ENCODE results near the gene PRKCH. TPM values are rescaled to one million over a fixed set of nuclear protein-coding genes. Genes with fewer than 3 reads are reported as not detected.
A peak's percentile ranks its signal among the peaks of the same experiment; 100 is the strongest.

PRKCH gene
- total and polyA plus RNA-seq, 10 of the 15 experiments (the other 5 are each of a cell fraction or from before 2014, with no cell fraction given) = 10.7 to 140 (median 33.2) TPM

GRCh38 chr14:61444215-61444768, 122.9 kb downstream of the PRKCH start:
- ChIA-PET RAD21 (ENCODE audit: unreplicated experiment) (interaction anchor here (1.0 to 9.4 kb wide), 3 partner anchors 41 to 148 kb away, joined by 3 to 87 read pairs (median 3); no protein-coding TSS in a partner anchor), CTCF (interaction anchor here (1.0 to 1.2 kb wide), 2 partner anchors 11 to 31 kb away, joined by 3 to 4 read pairs; no protein-coding TSS in a partner anchor), SMC1A (ENCODE audit: uncharacterized antibody, unreplicated experiment) (interaction anchor here (1.0 to 9.8 kb wide), 9 partner anchors 18 to 121 kb away, joined by 3 to 66 read pairs (median 6); no protein-coding TSS in a partner anchor), POLR2A (interaction anchor here (0.7 to 9.4 kb wide), 2 partner anchors 18 to 56 kb away, joined by 3 to 66 read pairs; no protein-coding TSS in a partner anchor)
- H3K4me3 ChIP-seq = no peak overlapping the region; the same call in 1 of the 2 replicates
- H3K79me2 ChIP-seq (ENCODE audit: control insufficient read depth, insufficient read depth, low read length) = peaks cover 54% of the 10 kb centered on the region
- peak overlapping the region; percentile 69 for H3K4me2 ChIP-seq (ENCODE audit: control insufficient read depth, insufficient read depth)
- no peak overlapping the region for H2AFZ ChIP-seq (ENCODE audit: control insufficient read depth, low read depth, low read length)
- FAIRE-seq = peak; percentile 88
- DNase-seq (ENCODE audit: low read depth, low spot score) = no peak
- H3K27ac ChIP-seq (ENCODE audit: control insufficient read depth, insufficient read depth) = peak overlapping the region; percentile 74
- peak; percentile 91 for ATAC-seq
- WGBS (ENCODE audit: insufficient coverage, insufficient replicate concordance, low lambda C conversion rate, missing lambda C conversion rate) = 16% methylated on average over 5 of the region's 5 CpGs
- H3K9me3 ChIP-seq (replicated peaks; ENCODE audit: control insufficient read depth, insufficient read depth, low read length) = no peaks in the 10 kb centered on the region
- intact Hi-C loops (cut with micrococcal nuclease; ENCODE audit: unreplicated experiment) (no loop called here), in situ Hi-C loops (cut with MboI) (loop anchor here (25.0 kb wide), 1 partner anchor 132 kb away; the partner anchor contains the start of gene PRKCH)
- peak overlapping the region; percentile 32 for H3K9ac ChIP-seq (ENCODE audit: control insufficient read depth, insufficient read depth, low read length)
- H3K36me3 ChIP-seq (ENCODE audit: control insufficient read depth in 2 of 2, insufficient read depth in 2 of 2, low read length in 1 of 2) = peaks cover 5 to 21% of the 10 kb centered on the region in 2 experiments
- peaks cover 35% of the 10 kb centered on the region for H3K4me1 ChIP-seq (ENCODE audit: control insufficient read depth, insufficient read depth, low read length)
- H4K20me1 ChIP-seq (ENCODE audit: control insufficient read depth, insufficient read depth) = no peaks in the 10 kb centered on the region
- no TSS peak for BruUV-seq (replicated peaks)
- no peaks in the 10 kb centered on the region for H3K27me3 ChIP-seq (replicated peaks in 1 of 2; ENCODE audit: control insufficient read depth in 2 of 2, insufficient read depth in 2 of 2, low read length in 1 of 2)
- no peak for TF ChIP-seq ATF3 (IDR thresholded peaks at IDR 0.05; ENCODE audit: borderline replicate concordance, extremely low read depth, low read depth, low read length)
- no peak for TF ChIP-seq RFX5 (IDR thresholded peaks at IDR 0.05; ENCODE audit: low read depth, low read length)
- peak; percentile 17; the same call in 1 of the 2 replicates for TF ChIP-seq SMC3 (IDR thresholded peaks at IDR 0.05; ENCODE audit: borderline replicate concordance, low read length)
- no peak for TF ChIP-seq KAT2A (conservative IDR thresholded peaks at IDR 0.05; ENCODE audit: control insufficient read depth, low read depth, low read length)
- no peak for TF ChIP-seq ZBED1 (IDR thresholded peaks at IDR 0.05; ENCODE audit: borderline replicate concordance)
- TF ChIP-seq, protein P1, sequence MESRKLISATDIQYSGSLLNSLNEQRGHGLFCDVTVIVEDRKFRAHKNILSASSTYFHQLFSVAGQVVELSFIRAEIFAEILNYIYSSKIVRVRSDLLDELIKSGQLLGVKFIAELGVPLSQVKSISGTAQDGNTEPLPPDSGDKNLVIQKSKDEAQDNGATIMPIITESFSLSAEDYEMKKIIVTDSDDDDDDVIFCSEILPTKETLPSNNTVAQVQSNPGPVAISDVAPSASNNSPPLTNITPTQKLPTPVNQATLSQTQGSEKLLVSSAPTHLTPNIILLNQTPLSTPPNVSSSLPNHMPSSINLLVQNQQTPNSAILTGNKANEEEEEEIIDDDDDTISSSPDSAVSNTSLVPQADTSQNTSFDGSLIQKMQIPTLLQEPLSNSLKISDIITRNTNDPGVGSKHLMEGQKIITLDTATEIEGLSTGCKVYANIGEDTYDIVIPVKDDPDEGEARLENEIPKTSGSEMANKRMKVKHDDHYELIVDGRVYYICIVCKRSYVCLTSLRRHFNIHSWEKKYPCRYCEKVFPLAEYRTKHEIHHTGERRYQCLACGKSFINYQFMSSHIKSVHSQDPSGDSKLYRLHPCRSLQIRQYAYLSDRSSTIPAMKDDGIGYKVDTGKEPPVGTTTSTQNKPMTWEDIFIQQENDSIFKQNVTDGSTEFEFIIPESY (IDR thresholded peaks at IDR 0.05) = no peak
- TF ChIP-seq CBX3 (IDR thresholded peaks at IDR 0.05; ENCODE audit: borderline replicate concordance, low read depth) = no peak
- TF ChIP-seq, protein P2, sequence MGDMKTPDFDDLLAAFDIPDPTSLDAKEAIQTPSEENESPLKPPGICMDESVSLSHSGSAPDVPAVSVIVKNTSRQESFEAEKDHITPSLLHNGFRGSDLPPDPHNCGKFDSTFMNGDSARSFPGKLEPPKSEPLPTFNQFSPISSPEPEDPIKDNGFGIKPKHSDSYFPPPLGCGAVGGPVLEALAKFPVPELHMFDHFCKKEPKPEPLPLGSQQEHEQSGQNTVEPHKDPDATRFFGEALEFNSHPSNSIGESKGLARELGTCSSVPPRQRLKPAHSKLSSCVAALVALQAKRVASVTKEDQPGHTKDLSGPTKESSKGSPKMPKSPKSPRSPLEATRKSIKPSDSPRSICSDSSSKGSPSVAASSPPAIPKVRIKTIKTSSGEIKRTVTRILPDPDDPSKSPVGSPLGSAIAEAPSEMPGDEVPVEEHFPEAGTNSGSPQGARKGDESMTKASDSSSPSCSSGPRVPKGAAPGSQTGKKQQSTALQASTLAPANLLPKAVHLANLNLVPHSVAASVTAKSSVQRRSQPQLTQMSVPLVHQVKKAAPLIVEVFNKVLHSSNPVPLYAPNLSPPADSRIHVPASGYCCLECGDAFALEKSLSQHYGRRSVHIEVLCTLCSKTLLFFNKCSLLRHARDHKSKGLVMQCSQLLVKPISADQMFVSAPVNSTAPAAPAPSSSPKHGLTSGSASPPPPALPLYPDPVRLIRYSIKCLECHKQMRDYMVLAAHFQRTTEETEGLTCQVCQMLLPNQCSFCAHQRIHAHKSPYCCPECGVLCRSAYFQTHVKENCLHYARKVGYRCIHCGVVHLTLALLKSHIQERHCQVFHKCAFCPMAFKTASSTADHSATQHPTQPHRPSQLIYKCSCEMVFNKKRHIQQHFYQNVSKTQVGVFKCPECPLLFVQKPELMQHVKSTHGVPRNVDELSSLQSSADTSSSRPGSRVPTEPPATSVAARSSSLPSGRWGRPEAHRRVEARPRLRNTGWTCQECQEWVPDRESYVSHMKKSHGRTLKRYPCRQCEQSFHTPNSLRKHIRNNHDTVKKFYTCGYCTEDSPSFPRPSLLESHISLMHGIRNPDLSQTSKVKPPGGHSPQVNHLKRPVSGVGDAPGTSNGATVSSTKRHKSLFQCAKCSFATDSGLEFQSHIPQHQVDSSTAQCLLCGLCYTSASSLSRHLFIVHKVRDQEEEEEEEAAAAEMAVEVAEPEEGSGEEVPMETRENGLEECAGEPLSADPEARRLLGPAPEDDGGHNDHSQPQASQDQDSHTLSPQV (IDR thresholded peaks at IDR 0.05) = peak; percentile 73; the same call in 1 of the 2 replicates
- no peak for TF ChIP-seq KLF5 (IDR thresholded peaks at IDR 0.05; ENCODE audit: partially characterized antibody)
- TF ChIP-seq, protein P3, sequence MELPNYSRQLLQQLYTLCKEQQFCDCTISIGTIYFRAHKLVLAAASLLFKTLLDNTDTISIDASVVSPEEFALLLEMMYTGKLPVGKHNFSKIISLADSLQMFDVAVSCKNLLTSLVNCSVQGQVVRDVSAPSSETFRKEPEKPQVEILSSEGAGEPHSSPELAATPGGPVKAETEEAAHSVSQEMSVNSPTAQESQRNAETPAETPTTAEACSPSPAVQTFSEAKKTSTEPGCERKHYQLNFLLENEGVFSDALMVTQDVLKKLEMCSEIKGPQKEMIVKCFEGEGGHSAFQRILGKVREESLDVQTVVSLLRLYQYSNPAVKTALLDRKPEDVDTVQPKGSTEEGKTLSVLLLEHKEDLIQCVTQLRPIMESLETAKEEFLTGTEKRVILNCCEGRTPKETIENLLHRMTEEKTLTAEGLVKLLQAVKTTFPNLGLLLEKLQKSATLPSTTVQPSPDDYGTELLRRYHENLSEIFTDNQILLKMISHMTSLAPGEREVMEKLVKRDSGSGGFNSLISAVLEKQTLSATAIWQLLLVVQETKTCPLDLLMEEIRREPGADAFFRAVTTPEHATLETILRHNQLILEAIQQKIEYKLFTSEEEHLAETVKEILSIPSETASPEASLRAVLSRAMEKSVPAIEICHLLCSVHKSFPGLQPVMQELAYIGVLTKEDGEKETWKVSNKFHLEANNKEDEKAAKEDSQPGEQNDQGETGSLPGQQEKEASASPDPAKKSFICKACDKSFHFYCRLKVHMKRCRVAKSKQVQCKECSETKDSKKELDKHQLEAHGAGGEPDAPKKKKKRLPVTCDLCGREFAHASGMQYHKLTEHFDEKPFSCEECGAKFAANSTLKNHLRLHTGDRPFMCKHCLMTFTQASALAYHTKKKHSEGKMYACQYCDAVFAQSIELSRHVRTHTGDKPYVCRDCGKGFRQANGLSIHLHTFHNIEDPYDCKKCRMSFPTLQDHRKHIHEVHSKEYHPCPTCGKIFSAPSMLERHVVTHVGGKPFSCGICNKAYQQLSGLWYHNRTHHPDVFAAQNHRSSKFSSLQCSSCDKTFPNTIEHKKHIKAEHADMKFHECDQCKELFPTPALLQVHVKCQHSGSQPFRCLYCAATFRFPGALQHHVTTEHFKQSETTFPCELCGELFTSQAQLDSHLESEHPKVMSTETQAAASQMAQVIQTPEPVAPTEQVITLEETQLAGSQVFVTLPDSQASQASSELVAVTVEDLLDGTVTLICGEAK (IDR thresholded peaks at IDR 0.05; ENCODE audit: borderline replicate concordance) = no peak
- peak; percentile 39; the same call in 1 of the 3 replicates for TF ChIP-seq POU2F2 (IDR thresholded peaks at IDR 0.05; ENCODE audit: borderline replicate concordance, low read depth, low read length)

Data from GM12878 (cell line).